A673 (cell line): ENCODE results near the gene GCNT3.

Source experiments
- EZH2 ChIP-seq: fragments of 200-600 bp; sonication (generic); IDR thresholded peaks from 2 replicates; pipeline ENCODE4 v1.6.1; 2017; ENCODE audit warnings: borderline replicate concordance, low read depth, mild to moderate bottlenecking, mixed read lengths, antibody characterized with exemption, low read length; ENCODE audit not compliant: poor library complexity, severe bottlenecking
- TF ChIP-seq, protein P1 (sequence below): fragments of 300-800, 200-600 bp; sonication (generic); conservative IDR thresholded peaks from 2 replicates; pipeline ENCODE4 v1.5.1; 2017; ENCODE audit warnings: low read depth, mild to moderate bottlenecking, antibody characterized with exemption, low read length, moderate library complexity, mixed read lengths

DNA sequence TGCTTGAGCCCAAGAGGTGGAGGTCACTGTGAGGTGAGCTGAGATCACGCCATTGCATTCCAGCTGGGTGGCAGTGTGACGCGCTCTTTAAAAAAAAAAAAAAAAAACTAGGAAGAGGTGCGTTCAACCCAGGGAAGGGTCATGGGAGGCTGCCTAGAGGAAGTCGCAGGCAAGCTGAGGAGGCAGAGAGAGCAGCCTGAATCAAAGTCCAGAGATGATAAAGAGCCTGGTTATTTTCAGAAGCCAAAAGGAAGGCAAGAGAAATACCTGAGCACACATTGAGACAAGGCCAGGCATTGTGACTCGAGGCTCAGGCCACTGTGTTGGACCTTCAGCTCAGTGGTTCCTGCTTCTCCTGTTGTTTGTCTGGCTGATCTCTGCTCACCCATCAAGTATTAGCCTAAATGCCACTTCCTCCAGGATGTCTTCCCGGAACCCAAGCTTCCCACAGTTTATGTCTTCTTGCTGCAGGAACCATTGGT lies 16.1 kb upstream of the GCNT3 start:
- TF ChIP-seq, protein P1, sequence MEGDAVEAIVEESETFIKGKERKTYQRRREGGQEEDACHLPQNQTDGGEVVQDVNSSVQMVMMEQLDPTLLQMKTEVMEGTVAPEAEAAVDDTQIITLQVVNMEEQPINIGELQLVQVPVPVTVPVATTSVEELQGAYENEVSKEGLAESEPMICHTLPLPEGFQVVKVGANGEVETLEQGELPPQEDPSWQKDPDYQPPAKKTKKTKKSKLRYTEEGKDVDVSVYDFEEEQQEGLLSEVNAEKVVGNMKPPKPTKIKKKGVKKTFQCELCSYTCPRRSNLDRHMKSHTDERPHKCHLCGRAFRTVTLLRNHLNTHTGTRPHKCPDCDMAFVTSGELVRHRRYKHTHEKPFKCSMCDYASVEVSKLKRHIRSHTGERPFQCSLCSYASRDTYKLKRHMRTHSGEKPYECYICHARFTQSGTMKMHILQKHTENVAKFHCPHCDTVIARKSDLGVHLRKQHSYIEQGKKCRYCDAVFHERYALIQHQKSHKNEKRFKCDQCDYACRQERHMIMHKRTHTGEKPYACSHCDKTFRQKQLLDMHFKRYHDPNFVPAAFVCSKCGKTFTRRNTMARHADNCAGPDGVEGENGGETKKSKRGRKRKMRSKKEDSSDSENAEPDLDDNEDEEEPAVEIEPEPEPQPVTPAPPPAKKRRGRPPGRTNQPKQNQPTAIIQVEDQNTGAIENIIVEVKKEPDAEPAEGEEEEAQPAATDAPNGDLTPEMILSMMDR, result no peak
- no peak for TF ChIP-seq EZH2
